Activated T-helper 1 cell treated with anti-CD3 and anti-CD28 coated beads, Interleukin-12 subunit alpha, Interleukin-12 subunit beta, Interleukin-2, Interleukin-4 antibody, amounts not matched to agents 30 ng/mL and 10 ng/mL and 1 ng/mL, durations not matched to agents 14 hours and 24 hours and 36 hours (primary cell): ENCODE measurements around the gene USP21. TPM values are rescaled to one million over a fixed set of nuclear protein-coding genes. Genes with fewer than 3 reads are reported as not detected.

Experiments
- DNase-seq: peaks from one replicate; pipeline ENCODE4 v3.0.0; 2021; ENCODE audit warnings: low spot score
- H3K27ac Mint-ChIP-seq: one replicate; pipeline ENCODE4 v1.8.0; 2021; ENCODE audit warnings: mild to moderate bottlenecking, mixed read lengths
- H3K27me3 Mint-ChIP-seq: one replicate; pipeline ENCODE4 v1.8.0; 2022; ENCODE audit warnings: mild to moderate bottlenecking, moderate library complexity, mixed read lengths; ENCODE audit not compliant: insufficient read depth
- H3K36me3 Mint-ChIP-seq: one replicate; pipeline ENCODE4 v1.8.0; 2021; ENCODE audit warnings: low read depth, mixed read lengths
- H3K4me1 Mint-ChIP-seq: one replicate; pipeline ENCODE4 v1.8.0; 2021; ENCODE audit warnings: low read depth, mixed read lengths
- H3K4me3 Mint-ChIP-seq: one replicate; pipeline ENCODE4 v1.8.0; 2021; ENCODE audit warnings: mild to moderate bottlenecking, moderate library complexity, mixed read lengths
- H3K9me3 Mint-ChIP-seq: one replicate; pipeline ENCODE4 v1.8.0; 2021; ENCODE audit warnings: mixed read lengths
- intact Hi-C: fragments of 100-400 bp; cut with micrococcal nuclease; formaldehyde crosslinking; loops from one replicate; pipeline ENCODE4 v1.15.1; 2024
- total RNA-seq: library from RNA; stranded (reverse); gene quantifications from 2 replicates; pipeline ENCODE4 v1.2.3, GENCODE V29; 2022

The USP21 gene
- total RNA-seq, 1 donor from 2014 or later: 32.9 TPM

DNA sequence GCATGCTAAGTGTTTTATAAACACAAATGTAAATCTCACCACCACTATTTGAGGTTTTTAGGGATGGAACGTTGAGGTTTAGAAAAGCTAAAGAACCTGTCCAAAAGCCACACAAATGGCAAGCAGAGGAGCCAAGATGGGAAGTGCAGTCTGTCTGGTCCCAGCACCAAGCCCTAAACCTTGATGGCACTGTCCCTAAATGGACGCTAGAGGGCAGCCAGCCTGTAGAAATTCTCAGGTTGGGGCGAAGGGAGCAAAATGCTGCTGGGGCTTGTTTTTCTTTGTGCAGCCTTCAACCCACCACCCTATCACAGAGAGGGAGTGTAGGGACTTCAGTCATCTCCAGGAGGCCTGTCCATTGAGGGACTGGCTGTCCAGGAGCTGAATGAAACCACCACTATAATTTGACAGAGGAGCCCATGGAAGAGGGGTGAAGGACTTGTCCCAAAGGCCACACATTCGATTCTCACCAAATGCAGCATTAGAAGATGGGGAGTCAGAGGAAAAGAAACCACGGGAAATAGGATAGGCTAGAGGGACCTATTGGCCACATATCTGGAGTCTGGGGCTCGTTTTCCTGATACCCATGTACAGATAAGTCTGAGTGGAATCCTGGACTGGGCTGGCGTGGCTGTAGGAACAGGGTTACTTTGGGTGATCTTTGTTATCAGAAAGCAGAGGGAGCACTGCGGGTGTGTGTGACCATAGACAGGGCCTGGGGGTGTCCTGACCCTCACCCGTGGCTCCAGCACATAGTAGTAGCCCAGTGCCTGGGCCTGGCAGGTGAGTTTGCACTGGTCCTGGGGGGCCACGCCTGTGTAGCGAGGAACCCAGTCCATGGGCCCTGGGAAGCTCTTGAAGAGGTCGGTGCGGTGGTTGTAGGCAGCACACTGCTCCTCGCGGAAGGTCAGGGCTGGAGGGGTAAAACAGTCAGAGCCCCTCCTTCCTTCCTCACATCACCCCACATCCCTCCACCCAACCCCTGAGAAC, 33.5 kb downstream of the USP21 start:
- H3K9me3 Mint-ChIP-seq: no peaks in the 10 kb centered on the region
- H3K36me3 Mint-ChIP-seq: no peaks in the 10 kb centered on the region
- DNase-seq: peak; percentile 63
- H3K27me3 Mint-ChIP-seq: no peaks in the 10 kb centered on the region
- H3K4me3 Mint-ChIP-seq: no peak overlapping the region
- peaks cover 53% of the 10 kb centered on the region for H3K4me1 Mint-ChIP-seq
- peak overlapping the region; percentile 67 for H3K27ac Mint-ChIP-seq
- intact Hi-C loops: loop anchor here (1.0 kb wide), 5 partner anchors 10 to 190 kb away; partner anchors contain the start of genes B4GALT3 and NDUFS2

GRCh38 chr1:161193561-161194235, 34.4 kb downstream of the USP21 start:
- DNase-seq: no peak
- Mint-ChIP-seq H3K27ac (no peak overlapping the region), H3K36me3 (no peaks in the 10 kb centered on the region), H3K9me3 (no peaks in the 10 kb centered on the region), H3K4me3 (no peak overlapping the region), H3K4me1 (peaks cover 48% of the 10 kb centered on the region), H3K27me3 (no peaks in the 10 kb centered on the region)
- intact Hi-C loops: no loop called here

GRCh38 chr1:161195171-161195570, 35.9 kb downstream of the USP21 start:
- no peak for DNase-seq
- intact Hi-C loops: no loop called here
- Mint-ChIP-seq H3K4me1 (peaks cover 51% of the 10 kb centered on the region), H3K27ac (peak overlapping the region; percentile 11), H3K27me3 (no peaks in the 10 kb centered on the region), H3K36me3 (no peaks in the 10 kb centered on the region), H3K9me3 (no peaks in the 10 kb centered on the region), H3K4me3 (no peak overlapping the region)

DNA sequence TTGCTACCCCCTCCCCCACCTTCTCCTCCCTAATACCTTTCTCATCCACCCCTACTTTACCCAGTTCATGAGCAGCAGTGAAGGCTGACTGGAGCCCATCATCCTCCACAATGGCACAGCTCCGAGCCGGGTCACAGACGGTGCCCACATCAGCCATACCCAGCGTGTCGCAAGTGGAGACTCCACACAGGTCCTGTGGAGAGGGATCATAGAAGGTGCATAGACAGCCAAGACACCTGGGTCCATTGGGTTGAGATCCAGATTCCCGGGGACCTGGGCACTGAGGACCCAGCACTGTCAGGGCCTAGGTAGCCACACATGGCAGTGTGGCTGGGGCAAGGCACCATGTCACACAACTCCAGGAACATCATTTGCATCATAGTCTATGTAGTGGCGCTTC, 36.8 kb downstream of the USP21 start:
- no peak overlapping the region for H3K4me3 Mint-ChIP-seq
- DNase-seq: no peak
- intact Hi-C loops: no loop called here
- no peaks in the 10 kb centered on the region for H3K9me3 Mint-ChIP-seq
- H3K27ac Mint-ChIP-seq: no peak overlapping the region
- H3K4me1 Mint-ChIP-seq: peaks cover 61% of the 10 kb centered on the region
- H3K27me3 Mint-ChIP-seq: no peaks in the 10 kb centered on the region
- no peaks in the 10 kb centered on the region for H3K36me3 Mint-ChIP-seq

DNA sequence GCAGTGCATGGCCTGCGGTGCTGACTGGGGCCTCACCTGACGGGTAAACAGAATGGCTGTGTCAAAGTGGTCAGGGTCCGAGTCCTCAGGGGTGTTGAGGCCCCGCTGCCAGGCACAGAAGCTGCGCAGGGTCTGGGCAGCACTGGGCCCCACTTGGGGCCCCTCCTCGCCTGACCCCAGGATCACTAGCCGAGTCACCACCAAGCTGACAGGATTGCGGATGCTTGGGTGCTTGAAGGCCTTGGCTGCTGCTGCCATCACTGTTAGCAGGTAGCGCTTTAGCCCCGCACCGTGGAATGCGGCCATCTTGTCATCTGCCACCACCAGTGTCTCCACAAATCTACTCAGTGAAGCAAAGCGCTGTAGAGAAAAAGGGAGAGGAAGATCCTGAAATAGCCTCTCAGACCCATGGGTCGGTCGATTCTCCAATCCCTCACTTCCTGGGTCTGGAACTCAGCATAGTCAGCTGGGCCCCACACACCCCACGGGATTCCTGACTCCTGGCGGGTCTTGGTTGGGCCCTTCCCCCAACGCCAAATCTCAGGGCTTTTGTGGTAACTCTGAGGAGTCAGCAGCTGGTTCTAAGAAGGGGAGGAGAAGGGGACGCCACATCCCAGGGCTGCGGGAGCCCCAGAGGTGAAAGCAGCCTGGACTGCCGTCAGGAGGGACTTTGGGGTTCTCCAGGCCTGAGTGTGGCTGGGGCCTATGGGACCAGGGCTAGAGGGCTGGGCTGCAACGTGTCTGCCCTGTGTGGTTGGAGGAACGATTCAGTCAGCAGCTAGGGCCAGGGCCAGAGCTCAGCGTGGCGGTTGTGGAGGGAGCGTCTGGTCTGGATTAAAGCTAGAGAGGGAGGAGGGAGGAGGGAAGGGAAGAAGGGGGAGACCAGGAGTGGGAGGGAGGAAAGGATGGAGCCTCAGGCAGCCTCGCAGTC, 37.5 kb downstream of the USP21 start:
- Mint-ChIP-seq H3K27me3 (no peaks in the 10 kb centered on the region), H3K9me3 (no peaks in the 10 kb centered on the region), H3K27ac (peak overlapping the region; percentile 54), H3K36me3 (no peaks in the 10 kb centered on the region), H3K4me3 (no peak overlapping the region), H3K4me1 (peaks cover 64% of the 10 kb centered on the region)
- intact Hi-C loops: no loop called here
- no peak for DNase-seq

DNA sequence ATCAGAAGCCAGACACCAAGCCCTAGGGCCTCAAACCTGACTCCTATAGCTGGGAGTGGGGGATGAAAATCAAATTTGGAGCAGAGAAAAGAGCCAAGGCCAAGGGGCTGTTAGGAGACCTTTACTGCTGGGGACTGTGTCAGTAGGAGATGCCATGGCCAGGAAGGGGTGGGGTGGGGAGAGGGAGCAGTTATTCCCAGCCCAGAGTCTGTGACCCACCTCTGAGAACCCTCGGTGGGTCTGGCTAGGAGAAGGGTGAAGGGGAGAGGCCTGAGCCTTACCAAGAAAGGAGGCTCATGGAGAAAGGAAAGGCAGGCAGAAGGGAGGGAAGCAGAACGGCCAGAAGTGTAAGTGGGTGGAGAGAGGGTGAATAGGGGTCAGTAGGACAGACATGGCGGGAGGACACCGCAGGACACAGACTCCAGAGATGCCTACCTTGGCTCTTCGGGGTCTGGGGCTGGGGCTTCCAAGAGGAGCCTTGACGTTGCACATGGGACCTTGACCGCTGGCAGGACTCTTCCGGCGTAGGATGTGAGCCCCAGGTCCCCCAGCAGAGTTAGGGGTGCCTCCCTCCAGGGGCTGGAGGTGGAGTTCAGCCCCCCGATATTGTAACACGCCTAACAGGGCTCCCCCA, 38.4 kb downstream of the USP21 start:
- H3K36me3 Mint-ChIP-seq: peaks cover 3% of the 10 kb centered on the region
- H3K9me3 Mint-ChIP-seq: no peaks in the 10 kb centered on the region
- intact Hi-C loops: no loop called here
- H3K27me3 Mint-ChIP-seq: no peaks in the 10 kb centered on the region
- H3K4me1 Mint-ChIP-seq: peaks cover 59% of the 10 kb centered on the region
- DNase-seq: no peak
- no peak overlapping the region for H3K4me3 Mint-ChIP-seq
- no peak overlapping the region for H3K27ac Mint-ChIP-seq

GRCh38 chr1:161198194-161198896, 39.0 kb downstream of the USP21 start:
- intact Hi-C loops: no loop called here
- peaks cover 5% of the 10 kb centered on the region for H3K36me3 Mint-ChIP-seq
- peaks cover 59% of the 10 kb centered on the region for H3K4me1 Mint-ChIP-seq
- DNase-seq: no peak
- no peaks in the 10 kb centered on the region for H3K27me3 Mint-ChIP-seq
- no peak overlapping the region for H3K4me3 Mint-ChIP-seq
- no peak overlapping the region for H3K27ac Mint-ChIP-seq
- H3K9me3 Mint-ChIP-seq: no peaks in the 10 kb centered on the region

GRCh38 chr1:161198897-161199431, 39.7 kb downstream of the USP21 start, which contains the start of gene ADAMTS4:
Gene ADAMTS4 (minus strand): TSS chr1:161199054. CDS start chr1:161198627, 427 bp downstream.
- Mint-ChIP-seq H3K27ac (peak within 1 kb of the TSS; percentile 97), H3K4me1 (peaks cover 65% of the 10 kb centered on the region), H3K9me3 (no peaks in the 10 kb centered on the region), H3K4me3 (no peak within 1 kb of the TSS), H3K36me3 (peaks cover 5% of the 10 kb centered on the region), H3K27me3 (no peaks in the 10 kb centered on the region)
- no peak for DNase-seq
- intact Hi-C loops: no loop called here

DNA sequence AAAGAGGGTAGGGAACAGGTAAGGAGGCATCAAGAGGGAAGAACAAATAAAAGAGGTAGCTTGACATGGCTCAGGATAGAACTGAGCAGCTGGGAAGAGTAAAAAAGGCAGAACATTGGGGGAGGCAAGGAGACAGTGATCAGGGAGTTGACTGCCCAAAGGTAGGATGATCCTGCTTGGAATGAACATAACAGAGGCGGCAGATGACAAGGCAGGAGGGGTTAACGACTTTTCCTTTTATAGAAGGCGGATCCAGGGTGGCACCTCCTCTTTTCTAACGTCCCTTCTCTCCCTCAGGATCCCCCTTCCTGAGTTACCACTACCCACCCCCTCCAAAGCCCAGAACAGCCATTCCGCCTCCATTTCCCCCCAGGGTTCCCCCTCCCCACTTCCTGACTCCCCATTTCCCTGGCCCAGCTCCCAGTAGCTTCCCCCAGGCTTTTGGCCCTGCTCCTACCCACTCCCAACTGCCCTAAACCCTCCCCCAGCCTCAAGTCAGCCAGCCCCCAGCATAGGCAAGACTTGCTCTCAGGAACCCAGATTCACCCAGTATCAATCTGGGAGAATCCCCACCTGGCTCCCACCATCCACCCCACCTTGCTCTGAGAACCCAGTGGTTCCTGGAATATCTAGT, 40.3 kb downstream of the USP21 start:
- intact Hi-C loops: no loop called here
- peaks cover 70% of the 10 kb centered on the region for H3K4me1 Mint-ChIP-seq
- H3K36me3 Mint-ChIP-seq: peaks cover 11% of the 10 kb centered on the region

DNA sequence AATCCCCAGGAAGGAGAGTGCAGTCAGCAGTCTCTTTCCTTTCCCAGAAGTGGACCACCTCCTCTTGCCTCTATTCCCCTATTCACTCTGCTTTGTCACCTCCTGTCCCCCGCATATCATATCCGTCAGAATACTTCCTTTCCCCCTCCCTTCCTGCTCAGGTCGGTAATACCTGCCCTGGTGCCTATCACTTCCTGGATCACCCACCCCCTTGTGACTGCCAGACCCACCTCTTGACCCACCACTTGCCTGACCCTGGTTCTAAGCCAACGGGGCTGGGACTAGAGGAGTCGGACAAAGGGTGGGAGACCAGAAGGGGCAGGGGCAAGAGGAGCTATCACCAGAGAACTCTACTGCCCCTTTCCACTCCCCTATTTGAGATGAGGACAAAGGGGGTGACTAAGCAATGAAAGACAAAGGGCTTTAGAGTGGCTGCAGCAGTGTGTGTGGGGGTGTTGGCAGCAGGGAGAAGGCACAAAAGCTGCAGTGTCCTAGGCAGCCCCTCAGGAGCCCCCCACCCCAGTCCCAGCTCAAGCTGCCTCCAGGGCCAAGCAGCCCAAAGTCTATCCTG, 41.2 kb downstream of the USP21 start:
- H3K9me3 Mint-ChIP-seq: no peaks in the 10 kb centered on the region
- intact Hi-C loops: no loop called here
- H3K4me1 Mint-ChIP-seq: peaks cover 67% of the 10 kb centered on the region
- H3K27me3 Mint-ChIP-seq: no peaks in the 10 kb centered on the region
- no peak for DNase-seq
- H3K27ac Mint-ChIP-seq: peak overlapping the region; percentile 97
- no peak overlapping the region for H3K4me3 Mint-ChIP-seq
- H3K36me3 Mint-ChIP-seq: peaks cover 16% of the 10 kb centered on the region

More for the DNA sequence above, 40.3 kb downstream of the USP21 start:
- Mint-ChIP-seq H3K27me3 (no peaks in the 10 kb centered on the region), H3K27ac (peak overlapping the region; percentile 97), H3K9me3 (no peaks in the 10 kb centered on the region), H3K4me3 (no peak overlapping the region)
- DNase-seq: no peak
